Stimulated activated CD4-positive, alpha-beta T cell treated with anti-CD3 and anti-CD28 coated beads, Interleukin-4, amount 100 ng/mL, for 1 hour (primary cell): ENCODE data around the gene PKHD1.

Experiments
- DNase-seq: peaks from one replicate; pipeline ENCODE4 v3.0.0-alpha.2; 2020

The PKHD1 gene

DNA sequence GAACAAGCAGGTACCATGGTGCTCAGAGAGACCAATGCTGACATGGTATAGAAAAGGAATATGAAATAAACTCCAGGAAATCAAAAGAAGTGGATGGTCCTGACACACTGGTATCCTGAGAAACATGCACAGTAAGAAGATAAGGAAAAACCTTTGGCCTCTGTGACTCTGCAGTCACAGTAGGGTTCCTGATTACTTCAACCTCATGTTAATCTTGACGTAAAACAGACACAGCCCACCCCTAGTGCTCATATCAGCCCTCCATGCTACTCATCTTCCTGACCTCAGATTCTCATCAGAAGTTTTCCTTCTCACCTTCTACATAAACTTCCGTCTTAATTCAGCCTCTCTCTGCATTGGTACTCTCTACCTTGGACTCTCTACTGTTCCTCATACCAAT, 240.9 kb downstream of the PKHD1 start:
- no peak for DNase-seq

DNA sequence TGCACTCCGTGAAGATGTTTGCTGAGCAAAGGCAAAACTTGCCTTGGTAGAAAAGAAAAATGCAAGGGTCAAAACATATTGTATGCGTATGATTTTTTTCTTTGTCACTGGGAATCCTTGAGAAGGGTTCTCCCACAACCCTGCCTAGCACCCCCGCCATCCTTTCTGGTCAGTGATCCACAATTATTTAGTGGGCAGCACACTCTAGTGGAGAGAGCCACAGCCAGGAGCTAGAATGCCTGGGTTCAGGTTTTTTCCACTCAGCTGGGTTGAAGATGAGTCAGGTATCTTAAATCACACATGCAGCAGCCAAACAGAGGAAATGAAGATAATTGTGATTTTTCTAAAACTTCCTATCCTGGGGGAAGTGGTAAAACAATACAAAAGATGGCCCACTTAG, 243.1 kb downstream of the PKHD1 start:
- no peak for DNase-seq

DNA sequence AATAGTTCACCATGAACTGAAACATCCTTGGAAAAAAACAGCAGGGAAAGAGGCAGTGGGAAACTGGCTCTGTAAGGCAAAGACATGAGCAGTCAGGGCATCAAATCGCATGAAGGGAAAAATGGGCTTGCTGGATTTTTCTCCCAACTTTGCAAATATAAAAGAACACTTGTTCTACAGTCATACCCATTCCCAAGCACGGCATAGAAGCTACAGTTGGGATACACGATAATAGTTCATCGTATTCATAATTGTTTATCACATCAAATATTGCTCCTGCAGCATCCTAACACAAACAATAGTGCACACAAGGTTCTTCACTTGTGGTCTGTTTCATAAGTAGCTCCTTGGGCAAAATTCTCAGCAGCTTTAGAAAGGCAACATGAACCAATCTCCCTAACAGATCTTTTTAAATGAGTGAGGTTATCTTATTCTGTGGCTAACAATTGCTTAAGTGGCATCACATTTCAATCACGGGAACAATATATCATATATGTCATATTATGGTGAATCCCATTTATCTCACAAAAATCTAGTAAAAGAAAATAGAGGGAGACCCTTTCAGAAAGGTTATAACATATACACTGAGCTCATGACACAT, 243.9 kb downstream of the PKHD1 start:
- DNase-seq: no peak

DNA sequence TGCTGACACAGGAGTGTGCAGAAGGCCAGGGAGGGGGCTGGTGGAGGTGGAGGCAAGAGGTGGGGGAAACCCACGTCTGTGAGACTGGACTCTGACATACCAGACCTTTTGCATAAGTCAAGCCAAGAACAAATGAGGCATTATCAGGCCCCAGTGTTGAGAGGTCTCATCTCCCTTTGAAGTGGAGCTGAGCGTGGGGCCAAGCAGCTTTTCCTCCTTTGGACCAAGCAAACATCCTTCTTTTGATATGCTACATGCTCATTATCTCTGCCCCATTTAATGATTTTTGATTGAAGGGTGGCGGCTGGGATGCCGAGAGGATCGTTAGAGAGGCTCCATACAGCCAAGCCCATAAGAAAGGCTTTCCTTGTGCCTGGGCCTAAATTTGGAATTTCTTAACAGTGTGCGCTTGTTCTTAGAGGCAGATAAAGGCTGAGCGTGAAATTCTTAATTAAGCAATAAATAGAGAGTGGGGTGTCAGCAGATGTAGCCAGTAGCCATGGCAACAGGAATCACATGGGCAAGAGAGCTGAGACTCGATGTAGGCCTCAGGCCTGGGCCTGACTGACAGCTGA, 244.5 kb downstream of the PKHD1 start:
- no peak for DNase-seq

DNA sequence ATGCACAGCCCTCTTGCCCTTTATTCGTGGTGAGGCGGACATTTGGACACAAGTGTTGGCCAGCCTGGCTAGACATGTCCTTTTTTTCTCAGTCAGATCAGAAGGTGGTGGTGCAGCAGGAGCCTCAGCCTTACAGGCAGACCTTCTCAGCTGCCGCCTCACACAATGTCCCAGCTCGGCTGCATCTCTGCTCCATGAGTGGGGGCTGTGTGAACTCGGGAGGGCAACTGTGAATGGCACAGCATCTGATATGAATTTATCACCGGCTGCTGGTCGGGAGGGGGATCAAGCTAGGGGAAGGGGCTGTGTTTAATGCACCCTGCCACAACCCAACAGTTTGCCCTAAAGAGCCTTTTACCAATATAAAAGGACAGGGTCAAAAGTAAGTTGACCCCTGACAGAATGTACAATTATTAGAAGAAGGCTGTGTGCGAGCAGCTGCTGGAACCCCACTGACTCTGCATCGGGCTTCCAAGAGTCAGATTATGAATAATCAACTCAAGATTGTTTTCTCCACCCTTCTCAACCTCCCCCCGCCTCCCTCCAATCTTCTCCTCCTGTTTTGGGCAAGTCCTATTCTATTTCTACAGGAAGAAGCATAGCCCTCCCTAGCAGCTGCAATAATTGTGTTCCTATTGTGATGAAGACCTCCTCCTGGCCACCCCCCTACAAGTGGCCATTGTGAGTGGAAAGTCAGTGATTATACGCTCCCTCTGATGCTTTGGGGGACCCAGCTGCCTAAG, 245.2 kb downstream of the PKHD1 start:
- no peak for DNase-seq

DNA sequence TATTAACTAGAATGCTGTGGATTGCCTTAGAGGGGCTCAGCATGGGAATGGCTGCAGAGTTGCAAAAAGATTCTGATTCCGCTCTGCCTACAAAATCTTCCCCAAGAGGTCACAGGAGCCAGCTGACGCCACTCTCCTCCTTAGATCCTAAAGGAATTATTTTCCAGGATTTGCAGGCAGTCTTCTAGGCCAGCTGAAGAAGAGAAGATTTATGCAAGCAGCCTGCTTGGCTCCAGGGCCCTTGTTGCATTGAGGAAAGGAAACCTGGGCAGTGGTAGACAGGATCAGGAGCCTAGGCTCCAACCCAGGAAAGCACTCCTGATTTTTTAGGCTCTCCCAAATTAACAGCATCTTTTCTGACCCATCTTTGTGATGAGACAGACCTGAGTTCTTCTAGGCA, 245.8 kb downstream of the PKHD1 start:
- DNase-seq: no peak

DNA sequence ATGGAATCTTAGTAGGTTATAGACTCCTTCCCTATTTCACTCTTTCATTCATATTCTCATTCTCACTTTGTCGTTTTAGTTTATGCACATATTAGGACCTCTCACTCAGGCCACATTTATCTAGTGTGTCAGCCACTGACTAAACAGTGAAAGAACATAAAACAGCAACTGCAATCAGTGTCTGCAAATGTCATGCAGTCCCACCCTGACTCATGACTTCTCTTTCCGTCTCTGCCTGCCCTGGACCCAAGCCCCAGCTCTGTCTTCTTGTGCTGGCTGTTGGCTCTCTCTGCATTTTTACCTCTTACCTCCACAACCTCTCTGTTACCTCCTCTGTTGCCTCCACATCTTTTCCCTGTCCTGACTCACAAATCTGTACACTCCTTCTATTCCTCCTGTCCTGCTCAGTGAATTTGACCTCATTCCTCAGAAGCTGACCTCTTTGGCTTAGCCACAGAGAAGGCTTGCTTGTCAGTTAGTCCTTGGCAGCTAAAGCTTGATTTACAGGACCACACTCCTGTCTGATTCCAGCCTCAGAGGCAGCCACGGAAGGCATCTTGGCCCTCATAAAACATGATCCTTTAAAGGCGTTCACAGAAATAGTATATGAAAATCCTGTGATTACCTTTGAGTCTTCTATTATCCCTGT, 247.6 kb downstream of the PKHD1 start:
- DNase-seq: no peak

DNA sequence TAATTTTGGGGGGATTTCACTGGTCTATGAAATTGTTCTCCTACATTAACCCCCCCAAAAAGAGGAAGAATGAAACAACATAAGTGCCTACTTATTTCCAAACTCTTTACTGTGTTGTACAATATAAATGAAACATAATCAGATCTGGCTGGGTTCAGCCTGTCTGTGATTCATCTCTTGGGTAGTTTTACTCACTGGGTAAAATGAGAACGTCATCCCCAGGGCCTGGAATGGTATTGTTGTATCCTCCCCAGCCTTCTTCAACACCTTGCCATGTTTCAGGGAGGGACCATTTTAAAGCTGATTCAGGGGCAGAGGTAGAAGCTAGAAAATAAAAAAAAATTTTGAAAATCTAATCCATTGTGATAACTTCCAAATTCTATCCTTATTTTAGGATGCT, 256.7 kb downstream of the PKHD1 start:
- DNase-seq: no peak

DNA sequence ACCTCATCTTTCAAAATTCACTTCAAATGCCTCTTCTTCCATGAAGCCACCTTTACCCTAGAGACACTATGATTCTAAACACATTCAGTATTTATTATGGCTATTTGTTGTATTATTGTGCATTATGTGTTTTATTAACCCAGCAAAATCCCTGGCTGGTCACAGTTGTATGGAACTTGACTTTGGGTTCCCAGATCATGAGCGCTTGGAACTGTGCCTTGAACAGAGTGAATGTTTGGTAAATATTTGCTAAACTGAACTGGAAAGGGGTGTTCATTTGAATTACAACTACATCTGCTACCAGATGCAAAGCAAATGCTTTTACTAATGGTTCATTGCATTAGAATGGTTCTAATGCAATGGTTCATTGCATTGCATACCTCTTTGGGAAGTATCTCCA, 259.8 kb downstream of the PKHD1 start:
- no peak for DNase-seq

DNA sequence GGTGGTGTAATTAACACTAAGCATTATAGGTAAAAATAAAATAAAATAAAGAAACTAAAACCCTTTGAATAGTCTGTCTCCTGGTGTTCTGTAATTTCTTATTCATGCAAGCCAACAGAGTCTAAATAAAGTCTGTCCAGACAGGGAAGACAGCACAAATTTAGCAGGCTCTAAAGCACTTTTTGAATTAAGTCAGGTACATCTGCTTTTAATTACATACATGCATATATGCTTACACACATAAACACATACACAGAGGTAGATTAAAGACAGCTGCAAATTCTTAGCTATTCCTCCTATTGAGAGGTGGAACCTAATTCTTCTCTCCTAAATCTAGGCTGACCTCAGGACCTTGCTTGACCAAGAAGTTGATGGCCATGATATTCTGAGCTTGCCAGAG, 262.5 kb downstream of the PKHD1 start:
- no peak for DNase-seq

DNA sequence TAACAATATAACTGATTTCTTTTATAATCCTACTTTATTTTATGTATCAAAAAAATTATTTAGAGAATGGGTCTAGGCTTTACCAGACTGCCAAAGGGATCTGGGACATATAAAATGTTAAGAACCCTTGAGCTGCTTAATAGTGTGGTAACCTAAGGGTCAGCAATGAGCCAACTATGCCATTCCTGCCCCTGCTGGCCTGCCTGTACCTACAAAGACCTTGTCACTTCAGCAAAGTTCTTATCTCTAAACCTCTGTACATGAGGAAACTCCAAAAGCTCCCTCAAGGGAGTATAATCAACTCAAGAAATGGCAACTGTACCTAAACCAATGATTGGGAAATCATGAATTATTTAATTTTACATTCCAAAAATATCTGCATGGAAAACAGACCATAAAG, 266.9 kb downstream of the PKHD1 start:
- no peak for DNase-seq

DNA sequence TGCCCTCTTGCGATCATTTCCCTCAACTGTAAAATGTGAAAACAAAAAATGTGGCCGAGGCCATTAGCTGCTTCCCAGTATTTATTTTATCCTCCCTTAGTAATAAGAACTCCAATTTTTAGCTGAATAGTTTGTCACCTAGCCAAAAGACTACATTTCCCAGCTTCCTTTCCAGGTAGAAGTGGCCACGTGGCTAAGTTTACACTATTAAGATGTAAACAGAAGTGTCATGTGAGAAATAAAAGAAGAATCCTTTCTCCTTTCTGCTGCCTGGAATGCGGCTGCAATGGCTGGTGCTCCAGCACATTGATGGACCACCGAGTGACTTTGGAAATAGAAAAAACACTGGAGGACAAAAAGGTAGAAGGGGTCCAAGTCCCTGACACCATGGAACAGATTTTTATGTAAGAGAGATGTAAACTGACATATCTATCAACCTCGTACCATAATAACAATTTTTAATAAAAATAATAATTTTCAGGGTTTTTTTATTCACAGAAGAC, 268.8 kb downstream of the PKHD1 start:
- no peak for DNase-seq

DNA sequence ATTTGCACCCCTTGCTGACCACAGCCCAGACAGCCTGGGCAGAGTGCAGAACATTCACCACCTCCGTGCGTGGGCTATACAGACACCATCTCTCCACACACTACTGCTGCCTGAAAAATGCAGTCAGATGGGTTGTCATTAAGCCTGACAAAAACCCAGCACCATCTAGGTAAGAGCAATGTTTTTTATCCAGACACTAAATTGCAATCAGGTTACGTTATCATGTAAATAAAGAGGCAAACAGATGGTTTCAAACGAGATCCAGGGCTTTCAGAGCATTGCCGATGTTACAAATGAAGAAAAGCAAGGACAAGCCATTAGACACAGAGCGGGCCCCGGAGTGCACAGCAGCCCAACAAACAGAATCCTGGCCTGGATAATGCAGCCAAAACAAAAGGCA, 269.6 kb downstream of the PKHD1 start:
- no peak for DNase-seq

DNA sequence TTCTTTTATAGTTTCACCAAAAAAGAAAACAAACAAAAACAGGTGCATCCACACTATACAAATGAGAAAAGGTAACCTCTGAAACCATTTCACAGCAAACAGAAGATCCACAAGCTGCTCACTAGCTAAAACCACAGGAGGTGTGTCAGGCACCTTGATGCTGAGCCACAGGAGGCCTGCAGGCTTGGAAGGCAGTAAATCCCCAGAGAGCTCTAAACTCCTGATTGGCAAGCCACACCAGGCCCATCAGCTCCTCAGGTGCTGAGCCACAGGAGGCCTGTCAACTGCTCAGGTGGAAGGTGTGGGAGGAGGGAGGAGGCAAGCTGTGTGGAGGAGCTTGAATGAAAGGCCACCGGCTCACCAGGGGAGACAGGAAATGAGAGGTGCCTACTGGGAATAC, 273.0 kb downstream of the PKHD1 start:
- no peak for DNase-seq

DNA sequence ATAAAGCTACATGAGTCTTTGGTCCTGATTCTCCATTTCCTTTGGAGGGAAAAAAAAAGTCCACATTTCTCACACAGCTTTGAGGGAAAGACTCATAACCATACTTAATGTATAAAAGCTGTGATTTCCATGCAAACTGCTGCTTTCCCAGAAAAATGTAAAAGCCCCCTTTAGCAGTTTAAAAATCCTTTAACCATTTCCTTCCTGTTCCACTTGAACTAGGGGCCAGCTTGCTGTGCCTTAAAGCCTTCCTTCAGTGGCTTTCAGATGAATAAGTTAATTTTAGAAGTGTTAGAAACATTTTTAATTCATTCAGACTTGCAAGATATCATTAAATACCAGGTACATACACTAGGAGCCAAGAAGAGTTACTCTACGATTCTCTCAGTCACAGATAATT, 273.5 kb downstream of the PKHD1 start:
- no peak for DNase-seq

DNA sequence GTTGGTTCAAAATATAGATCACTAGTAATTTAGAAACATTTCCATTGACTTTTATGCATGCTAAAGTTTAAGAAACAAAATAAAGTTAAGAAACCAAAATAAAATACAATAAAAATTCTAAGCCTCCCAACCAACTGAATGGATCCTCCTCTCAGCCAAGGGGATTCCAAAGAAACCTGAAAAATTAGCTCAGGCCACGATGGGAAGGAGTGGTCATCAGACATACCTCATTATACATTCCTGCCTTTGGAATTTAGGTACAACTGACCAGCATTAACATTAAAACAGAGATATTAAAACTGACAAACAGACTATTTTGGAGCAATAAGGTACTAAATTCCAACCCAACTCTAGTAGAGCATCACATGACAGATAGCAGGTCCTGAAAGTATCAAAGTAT, 275.2 kb downstream of the PKHD1 start:
- no peak for DNase-seq

DNA sequence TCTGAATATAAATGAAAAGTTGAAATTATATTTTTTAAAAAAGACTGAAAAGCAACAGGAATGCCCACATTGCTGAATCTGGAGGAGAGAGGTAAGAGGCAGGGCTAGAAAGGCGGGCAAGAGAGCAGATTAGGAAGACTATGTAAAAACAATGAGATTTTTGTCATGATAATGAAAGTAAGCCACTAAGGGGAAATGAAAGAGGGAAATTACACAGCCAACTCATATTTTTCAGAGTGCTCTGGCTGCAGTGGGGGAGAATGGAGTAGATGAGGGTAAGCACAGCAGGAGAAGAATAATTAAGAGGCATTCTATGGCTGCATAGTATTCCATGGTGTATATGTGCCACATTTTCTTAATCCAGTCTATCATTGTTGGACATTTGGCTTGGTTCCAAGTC, 281.9 kb downstream of the PKHD1 start:
- DNase-seq: no peak

DNA sequence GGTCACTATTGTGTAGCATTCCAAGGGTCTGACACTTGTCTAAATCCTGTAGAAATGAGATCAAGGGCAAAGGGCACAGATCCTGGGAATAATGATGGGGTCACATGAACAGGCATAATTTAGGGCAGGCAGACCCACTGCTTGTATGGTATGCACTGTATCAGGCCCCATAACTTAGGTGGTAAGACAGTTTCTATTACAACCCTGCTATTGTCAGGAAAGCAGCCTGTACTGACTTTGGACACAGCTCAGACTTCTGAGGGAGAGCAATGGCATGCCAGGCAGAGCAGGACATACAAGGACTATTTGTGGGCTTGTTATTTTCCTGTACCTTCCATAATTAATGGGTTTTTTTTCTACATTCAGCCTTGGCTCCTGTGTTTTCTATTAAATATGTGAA, 286.8 kb downstream of the PKHD1 start:
- DNase-seq: no peak

DNA sequence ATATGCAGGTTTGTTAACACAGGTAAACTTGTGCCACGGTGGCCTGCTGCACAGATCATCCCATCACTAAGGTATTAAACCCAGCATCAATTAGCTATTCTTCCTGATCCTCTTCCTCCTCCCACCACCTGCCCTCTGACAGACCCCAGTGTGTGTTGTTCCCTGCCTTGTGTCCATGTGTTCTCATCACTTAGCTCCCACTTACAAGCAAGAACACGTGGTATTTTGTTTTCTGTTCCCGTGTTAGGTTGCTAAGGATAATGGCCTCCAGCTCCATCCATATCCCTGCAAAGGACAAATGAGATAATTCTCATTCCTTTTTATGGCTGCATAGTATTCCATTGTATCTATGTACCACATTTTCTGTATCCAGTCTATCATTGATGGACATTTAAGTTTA, 294.0 kb downstream of the PKHD1 start:
- no peak for DNase-seq

DNA sequence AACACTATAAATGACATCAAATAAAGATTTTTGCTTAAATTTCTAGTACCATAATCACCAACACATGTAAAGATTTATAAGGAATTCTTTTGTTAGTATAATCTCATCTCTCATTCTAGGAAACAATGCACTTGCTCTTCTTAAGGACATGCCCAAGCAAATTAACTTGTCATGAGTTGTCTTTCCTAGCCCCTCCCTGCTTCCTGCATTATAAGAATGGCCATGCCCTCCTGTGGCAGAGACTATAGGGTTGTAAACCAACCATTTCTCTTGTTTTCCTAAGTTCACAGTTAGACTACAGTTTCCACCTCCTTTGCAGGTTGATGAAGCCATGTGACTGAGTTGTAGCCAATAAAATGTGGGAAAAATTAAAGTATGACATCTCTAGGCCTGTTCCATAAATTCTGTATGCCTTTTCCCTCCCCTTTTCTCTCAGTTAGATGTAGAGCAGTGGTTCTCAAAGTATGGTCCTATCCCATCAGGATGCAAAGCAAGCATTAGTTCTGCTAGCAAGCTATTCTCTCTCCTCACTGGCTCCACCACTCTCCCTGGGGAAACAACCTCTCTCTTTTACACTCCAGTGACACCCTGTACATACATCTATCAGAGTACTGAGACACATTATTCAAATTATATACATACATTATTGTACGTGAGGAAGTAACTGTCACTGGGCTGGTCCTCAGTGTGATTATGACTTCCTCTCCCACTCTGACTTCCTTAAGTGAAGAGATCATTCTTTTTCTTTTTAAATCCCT, 295.0 kb downstream of the PKHD1 start:
- no peak for DNase-seq

DNA sequence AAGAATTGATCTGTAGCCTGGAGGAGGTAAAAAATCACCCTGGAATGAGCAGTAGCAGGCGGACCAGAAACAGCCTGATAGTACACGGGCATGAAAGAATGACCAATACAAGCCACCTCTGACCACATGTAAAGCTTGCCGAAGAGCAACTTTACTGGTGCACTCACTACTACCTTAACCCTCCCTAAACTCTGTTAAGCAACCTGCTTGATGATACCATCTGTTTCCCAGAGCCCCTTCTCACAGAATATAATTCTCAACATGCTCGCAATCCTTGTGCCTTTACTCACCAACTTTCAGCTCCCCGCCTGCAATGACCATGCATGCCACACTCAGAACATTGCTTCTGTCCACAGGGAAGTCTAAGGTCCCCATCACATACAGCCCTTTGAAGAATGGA, 296.5 kb downstream of the PKHD1 start:
- DNase-seq: no peak

DNA sequence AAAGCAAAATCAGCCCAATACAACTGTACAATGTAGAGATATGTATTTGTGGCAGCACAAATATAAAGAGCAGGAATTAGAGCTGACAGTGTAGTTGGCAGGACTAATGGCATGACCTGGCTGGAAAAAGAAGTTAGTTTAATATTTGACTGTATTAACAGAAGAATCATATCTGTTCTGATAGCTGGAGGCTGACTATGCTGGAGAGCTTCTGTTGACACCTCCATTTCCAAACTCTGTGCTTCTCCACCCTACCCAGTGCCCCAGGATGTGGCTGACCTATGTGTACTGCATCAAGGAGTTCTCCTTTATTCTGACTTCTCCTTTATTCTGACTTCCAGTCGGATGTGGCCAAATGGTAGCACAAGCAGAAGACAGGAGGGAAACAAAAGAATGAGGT, 299.3 kb downstream of the PKHD1 start:
- no peak for DNase-seq

DNA sequence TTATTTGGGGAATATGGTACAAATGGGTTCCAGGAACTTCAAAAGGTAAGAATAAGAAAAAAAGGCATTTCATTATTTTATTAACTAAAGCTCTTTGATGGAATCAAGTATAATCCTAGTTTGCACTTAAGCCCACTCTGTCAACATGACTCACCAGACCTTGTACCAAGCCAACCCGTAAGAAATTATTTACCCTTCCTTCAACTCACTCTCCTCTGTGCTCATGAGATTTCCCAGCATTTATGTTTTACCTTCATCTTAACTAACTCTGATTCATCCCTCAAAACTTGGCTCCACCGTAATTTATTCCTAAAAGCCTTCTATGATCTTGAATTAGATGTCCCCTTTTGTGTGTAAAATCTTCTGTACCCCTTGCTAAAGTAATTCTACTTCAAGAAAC, 308.7 kb downstream of the PKHD1 start:
- DNase-seq: no peak
